GM20431 (cell line): ENCODE data around the gene MIS18A.

Source experiments
- in situ Hi-C: fragments of 300-500 bp; cut with MseI, MboI; formaldehyde crosslinking; loops from one replicate; pipeline ENCODE4 v1.15.0; 2020; ENCODE audit warnings: low sequenced_read_pairs; ENCODE audit not compliant: unreplicated experiment

MIS18A gene

DNA sequence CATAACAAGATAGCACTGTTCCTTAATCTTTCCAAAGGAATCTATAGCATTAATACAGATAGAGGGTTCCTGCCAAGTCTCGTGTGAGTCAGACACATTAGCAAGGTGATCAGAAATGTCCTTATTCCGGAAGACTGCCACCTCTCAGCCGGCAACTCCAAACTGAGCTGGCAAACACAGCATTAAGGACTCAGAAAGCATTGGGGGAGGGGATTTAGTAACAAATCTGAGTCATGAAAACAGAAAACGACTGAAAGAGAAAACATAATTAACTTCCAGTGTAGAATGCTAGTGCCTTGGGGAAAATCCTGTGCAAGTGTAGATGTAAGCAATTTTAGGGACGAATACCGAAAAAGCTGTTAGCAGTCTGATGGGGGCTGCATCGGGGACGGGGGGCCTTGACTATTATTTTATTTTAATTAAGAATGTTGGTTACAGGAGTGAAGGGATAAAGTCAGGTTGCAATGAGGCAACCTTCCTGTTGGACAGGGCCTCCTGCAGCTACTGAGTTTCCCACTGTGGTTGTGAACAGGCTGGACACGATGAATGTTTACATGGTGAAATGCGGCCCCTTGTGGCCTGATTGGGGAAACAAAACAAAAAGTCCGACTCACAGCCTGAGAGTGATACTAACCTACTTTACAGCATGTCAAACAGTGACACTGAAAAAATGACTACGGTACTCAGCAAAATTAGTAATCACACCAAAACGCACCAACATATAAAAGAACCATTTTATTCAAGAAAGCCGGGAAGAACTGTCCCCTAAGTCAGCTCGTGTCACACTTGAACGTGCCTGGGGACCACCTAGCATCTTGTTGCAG is 20.7 kb downstream of the MIS18A start:
- in situ Hi-C loops: loop anchor here (25.0 kb wide), 1 partner anchor 396 kb away; the partner anchor contains the start of gene HUNK

GRCh38 chr21:32256873-32257620 is 21.8 kb downstream of the MIS18A start:
- in situ Hi-C loops: loop anchor here (25.0 kb wide), 1 partner anchor 395 kb away; the partner anchor contains the start of gene HUNK

DNA sequence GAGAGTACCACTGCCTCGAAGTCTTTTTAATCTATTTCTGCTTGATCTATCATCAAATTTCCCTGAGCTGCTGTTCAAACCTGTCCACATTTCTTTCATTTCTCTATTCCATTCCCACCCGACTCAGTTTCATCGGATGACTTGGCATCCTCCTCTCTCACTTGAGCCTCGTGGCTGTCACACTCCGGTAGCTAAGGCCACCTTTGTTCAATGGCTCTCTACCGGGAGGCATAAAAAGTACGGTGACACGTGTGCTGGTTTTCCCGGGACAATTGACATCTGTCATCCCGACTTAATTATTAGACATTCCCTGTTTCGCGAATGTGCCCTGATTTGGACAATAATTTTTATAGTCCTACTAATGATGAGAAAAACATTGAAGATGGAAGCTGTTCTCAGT is 22.6 kb downstream of the MIS18A start:
- in situ Hi-C loops: loop anchor here (25.0 kb wide), 1 partner anchor 394 kb away; the partner anchor contains the start of gene HUNK

- in situ Hi-C loops: loop anchor here (25.0 kb wide), 1 partner anchor 391 kb away; the partner anchor contains the start of gene HUNK
Measured at GRCh38 chr21:32253215-32253641, 25.6 kb downstream of the MIS18A start.

DNA sequence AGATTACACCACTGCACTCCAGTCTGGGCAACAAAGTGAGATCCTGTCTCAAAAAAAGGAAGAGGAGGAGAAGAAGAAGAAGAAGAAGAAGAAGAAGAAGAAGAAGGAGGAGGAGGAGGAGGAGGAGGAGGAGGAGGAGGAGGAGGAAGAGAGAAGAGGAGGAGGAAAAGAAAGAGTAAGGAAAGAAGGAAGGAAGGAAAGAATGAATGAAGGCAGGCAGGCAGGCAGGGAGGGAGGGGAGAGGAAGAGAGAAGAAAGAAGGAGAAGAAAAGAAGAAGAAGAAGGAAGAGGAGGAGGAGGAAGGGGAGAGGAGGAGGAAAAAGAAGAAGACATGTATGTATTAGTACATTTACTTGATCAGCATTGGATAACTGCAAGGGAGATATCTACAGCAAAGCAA is 26.7 kb downstream of the MIS18A start:
- in situ Hi-C loops: loop anchor here (25.0 kb wide), 1 partner anchor 390 kb away; the partner anchor contains the start of gene HUNK

- in situ Hi-C loops: loop anchor here (25.0 kb wide), 1 partner anchor 387 kb away; the partner anchor contains the start of gene HUNK
Measured at GRCh38 chr21:32249511-32250280, 29.2 kb downstream of the MIS18A start.

- in situ Hi-C loops: no loop called here
Measured at GRCh38 chr21:32248571-32249461, 30.0 kb downstream of the MIS18A start.

DNA sequence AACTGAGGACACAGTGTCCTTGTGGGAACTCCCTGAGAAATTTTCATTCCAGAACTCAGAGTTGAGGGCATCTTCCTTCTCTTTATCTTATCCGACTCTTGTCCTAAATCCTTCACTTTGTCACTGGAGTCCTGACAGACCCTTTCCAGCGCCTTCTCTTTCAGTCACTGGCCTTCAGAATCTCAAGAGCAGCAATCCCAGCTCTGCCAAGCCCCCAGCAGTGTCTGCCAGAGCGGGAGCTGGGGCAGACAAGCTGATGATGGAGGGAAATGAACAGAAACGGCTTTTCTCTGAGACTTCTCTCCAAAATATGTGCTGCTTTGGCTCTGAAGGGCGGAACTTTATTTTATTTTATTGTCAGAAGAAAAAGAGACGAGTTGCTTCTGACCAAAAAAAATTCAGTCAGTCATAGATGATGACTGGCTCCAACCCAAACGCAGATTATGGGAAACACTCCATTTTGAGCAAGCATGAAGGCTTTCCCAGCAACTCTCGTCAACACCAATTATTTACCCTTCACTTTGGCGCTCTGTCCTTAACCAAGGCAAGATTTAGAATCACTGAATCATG is 32.2 kb downstream of the MIS18A start:
- in situ Hi-C loops: no loop called here

DNA sequence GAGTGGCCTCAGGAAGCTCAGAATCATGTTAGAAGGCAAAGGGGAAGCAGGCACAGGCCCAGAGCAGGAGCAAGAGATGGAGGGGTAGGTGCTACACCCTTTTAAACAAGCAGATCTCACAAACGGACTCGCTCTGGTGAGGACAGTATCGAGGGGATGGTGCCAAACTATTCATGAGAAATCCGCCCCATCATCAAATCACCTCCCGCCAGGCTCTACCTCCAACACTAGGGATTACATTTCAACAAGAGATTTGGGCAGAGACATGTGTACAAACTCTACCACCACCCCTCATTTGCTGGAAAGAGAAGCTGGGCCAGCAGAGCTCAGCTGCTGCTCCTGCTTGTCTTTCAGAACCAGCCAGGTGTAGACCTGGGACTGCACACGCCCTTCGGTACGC is 32.9 kb downstream of the MIS18A start:
- in situ Hi-C loops: no loop called here

GRCh38 chr21:32240851-32241687 is 37.8 kb downstream of the MIS18A start:
- in situ Hi-C loops: no loop called here

DNA sequence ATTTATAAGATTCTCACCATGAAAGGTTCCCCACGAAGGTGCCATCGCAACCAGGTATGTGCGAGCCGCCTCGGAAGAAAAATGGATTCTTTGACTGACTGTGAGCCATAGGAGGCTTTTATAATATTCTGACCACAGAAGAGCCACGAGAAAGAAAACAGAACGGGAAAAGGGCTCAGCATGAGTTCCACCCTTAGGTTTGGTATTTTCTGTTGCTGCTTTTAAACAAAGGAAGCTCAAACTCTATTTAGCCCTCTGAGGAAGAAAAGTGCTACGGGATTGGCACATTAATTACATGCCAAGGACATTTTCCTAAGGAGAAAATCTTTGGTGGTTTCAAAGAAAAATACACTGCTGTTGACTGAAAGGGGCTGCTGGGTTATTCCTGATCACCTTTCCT is 39.3 kb downstream of the MIS18A start:
- in situ Hi-C loops: no loop called here

- in situ Hi-C loops: no loop called here
Measured at GRCh38 chr21:32238063-32238462, 40.8 kb downstream of the MIS18A start.

DNA sequence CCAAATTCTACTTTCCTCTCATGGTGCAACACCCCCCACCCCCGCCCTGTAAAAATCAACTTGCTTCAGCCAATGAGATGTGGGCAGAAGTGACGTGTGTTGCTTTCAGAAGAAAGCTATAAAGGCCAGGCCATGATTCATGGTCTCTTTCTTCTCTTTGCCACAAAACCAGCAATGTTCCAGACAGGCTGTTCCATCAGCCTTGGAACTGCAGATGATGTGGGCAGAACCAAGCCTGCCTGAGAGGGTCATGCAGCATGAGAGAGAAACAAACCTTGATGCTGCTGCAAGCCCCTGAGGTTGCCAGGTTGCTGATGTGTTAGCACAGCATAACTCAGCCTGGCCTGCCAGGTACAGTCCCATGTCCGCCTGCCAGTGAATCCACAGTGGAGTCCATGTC is 41.8 kb downstream of the MIS18A start:
- in situ Hi-C loops: no loop called here

GRCh38 chr21:32233722-32234301 is 45.0 kb downstream of the MIS18A start:
- in situ Hi-C loops: no loop called here

- in situ Hi-C loops: no loop called here
Measured at GRCh38 chr21:32233055-32233546, 45.7 kb downstream of the MIS18A start.

GRCh38 chr21:32226444-32226843 is 52.4 kb downstream of the MIS18A start:
- in situ Hi-C loops: no loop called here
